ENCODE data around the gene TRAF3.
"Not testable (repeated sequence)": the region's sequence is repeated elsewhere in the genome, so short reads cannot be mapped to it uniquely, and the experiment has no call there.

TRAF3 gene

DNA sequence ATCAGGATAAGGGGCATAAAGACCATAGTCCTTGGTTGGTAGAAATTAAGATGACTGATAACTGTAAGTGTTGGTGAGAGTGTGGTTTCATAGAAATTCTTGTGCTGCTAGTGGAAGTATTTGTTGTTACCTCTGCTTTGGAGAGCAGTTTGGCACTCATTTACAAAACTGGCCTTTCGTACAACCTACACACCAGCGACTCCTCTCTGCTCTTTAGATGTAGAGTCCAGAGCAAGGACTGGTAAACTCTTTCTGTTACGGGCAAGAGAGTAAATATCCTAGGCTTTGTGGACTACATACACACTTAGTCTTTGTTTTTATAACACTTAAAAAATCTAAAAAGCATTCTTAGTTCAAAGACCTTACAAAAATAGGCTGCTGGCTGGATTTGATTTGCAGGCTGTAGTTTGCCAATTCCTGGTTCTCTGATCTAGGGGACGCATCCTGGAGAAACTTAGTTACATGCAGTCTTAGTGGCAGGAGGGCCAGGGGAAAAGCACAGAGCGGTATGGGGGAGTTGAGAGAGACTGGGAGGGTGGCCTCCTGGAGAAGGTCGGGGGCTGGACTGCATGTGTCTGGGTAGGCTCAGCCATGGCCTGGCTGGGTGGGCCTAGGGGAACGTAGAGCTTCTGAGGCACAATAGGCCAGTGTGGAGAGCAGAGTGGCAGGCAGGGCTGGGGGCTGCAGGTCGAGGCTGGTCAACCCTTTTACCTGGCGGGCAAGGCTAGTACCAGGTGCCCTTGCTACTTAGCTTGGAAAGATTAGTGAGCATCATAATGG, 89.9 kb downstream of the TRAF3 start:
- DNase-seq (ENCODE audit: low read depth) = no peak

DNA sequence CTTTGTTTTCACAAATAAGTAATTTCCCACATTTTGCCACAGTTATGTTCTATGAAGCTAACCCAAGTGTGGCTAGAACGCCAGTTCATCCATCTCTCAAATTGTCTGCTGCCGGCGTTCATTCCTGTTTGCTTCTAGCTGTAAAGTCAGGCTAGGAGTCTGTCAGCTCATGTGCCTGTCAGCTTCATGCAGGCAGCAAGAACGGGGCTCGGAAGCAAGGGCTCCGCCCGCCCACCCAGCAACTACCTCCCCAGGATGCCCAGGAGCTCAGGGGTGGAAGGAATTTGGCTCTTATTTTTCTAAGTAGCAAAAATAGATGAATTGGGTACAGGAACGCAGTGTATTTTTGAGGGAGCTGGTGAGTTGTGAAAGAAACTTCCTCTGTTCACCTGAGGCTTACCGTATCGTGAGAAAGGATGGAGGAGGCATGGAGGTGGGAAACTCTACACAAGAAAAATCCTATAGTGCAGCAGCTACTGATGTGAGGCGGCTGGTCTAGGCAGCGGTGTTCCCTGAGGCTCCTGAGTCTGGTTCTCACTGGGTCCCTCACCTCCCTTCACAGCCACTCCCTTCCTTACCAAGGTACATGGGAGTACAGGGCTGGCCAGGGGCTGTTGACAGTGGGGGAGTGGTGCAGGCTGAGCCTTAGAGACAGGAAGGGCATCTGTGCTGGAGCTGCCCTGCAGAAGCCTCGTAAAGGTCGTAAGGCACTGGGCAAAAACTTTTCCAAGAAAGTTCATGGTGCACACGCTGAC, 90.8 kb downstream of the TRAF3 start:
- DNase-seq (ENCODE audit: low read depth) = no peak

DNA sequence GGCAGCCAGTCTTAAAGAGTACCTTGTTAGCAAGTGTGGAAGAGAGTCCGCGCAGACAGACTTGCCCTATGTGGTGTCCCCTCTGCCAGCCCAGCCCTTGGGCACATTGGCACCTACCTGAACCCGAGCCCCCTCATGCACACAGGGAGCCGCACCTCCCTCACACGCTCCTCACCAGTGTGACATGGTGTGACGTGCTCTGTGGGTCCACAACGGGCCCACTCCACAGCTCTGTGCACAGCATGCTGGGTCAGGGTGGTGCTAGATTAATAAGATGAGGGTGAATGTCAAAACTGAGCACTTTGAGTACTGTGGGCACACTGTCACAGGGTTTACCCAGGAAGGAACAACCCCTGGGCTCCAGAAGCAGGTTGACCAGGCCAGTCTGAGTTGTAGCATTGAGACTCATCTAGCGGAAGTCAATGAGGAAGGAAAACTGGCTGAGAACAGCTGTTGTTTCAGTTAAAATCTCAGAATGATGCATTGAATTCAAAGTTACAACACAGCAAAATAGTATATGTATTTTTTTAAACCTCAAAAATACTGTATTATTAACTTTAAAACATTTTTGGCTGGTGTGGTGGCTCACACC, 91.8 kb downstream of the TRAF3 start:
- DNase-seq (ENCODE audit: low read depth) = no peak

DNA sequence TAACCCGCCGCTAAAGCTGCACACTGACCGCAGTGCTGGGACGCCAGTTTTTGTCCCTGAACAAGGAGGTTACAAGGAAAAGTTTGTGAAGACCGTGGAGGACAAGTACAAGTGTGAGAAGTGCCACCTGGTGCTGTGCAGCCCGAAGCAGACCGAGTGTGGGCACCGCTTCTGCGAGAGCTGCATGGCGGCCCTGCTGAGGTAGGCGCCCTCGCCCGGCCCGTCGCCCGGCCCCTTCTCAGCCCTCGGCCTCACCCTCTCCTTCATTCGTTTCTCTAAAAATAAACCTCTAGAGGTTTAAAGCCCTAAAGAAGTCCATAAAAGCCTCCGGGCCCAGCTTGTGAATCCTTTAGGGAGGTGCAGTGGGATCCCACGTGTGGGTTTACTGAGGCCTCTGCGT, 93.0 kb downstream of the TRAF3 start:
- no peak for DNase-seq (ENCODE audit: low read depth)

DNA sequence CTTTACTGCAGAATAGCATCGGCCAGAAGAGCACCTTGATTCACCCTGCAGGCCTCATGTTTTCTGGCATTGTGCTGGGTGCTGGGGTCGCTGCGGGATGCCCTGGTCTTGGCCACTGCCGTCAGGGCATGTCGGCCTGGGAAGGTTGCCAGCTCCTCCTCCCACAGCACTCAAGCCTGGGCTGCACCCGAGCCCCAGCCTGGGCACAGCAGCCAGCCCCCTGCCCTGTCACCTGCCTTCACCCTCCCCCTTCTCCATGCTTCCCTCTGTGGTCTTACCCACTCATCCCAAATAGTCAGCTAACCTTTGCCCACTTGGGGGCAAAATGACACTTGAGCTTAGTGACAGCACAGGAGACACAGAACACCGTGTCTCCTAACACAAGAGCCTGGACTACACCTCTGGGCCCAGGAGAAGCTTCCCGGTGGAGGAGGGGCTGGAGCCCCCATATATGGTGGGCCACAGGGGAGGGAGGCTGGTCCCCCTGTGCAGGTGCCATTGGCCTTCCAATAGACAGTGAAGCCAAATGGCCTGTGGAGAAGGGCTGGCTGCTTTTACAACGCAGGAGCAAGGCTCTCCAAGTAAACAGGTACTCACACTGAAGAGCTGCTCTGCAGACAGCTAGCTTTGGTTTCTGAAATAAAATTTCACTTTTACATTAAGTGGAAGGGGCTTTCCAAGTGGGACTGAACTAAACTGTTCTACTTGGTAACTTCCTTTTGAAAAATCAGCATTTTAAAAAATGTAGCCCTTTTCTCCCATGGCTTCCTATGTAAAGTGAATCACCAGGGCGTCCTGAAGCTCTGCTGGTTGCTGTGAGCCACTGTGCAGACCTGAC, 94.0 kb downstream of the TRAF3 start:
- DNase-seq (ENCODE audit: low read depth) = no peak

DNA sequence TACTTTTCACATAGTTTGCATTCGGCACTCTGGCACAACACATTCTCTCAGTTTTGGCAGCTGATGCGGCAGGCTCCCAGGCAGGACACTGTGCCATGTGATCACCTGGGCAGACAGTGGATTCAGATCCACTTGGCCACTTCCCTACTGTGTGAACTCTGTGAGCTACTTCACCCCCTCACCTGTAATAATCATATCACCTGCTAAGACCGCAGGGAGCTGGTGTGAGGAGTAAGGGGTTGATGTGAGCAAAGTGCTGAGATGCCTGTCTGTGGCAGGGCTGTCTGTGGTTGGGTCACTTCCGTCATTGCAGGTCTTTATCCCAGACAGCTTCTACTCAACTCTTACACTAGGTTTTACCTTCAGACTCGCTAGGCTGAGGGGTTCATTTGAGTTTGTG, 94.8 kb downstream of the TRAF3 start:
- no peak for DNase-seq (ENCODE audit: low read depth)

DNA sequence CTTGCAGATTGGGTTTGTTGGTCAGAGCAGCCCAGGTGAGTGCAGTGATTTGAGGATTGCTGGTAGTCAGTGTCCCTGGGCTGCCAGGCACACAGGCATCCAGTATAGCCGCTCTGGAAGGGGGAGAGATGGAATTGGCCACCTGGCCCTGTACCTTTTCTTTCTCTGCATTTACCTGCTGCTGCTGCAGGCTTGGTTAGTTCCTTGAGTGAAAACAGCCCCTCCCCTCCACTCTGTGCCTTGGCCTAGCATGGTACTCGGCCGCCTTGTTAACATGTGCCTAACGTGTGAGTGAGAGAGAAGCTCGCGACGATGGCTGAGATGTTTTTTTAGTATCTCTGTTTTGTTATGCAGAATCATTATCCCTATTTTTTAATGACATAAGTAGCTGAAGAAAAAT, 95.9 kb downstream of the TRAF3 start:
- DNase-seq (ENCODE audit: low read depth) = no peak

DNA sequence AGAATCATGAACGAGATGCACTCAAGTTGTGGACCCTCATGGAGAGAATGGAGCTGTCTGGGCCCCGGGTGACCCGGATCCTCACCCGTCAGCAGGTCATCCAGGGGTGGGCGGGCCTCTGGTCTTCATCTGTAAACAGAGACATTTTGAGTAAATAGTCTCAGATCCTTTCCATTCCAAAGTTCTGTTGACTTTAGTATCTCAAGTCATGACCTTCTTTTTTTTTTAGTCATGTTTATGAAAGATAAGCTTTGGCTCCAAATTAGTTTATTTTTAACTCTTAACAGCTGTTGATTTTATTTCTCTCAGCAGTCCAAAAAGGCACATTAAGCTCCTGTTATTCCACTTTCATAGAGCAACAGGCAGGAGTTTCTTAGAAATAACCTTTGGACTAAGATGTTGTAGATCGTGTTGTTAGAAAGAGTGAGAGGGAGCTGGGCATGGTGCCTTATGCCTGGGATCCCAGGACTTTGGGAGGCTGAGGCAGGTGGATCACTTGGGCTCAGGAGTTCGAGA, 96.4 kb downstream of the TRAF3 start:
- no peak for DNase-seq (ENCODE audit: low read depth)

DNA sequence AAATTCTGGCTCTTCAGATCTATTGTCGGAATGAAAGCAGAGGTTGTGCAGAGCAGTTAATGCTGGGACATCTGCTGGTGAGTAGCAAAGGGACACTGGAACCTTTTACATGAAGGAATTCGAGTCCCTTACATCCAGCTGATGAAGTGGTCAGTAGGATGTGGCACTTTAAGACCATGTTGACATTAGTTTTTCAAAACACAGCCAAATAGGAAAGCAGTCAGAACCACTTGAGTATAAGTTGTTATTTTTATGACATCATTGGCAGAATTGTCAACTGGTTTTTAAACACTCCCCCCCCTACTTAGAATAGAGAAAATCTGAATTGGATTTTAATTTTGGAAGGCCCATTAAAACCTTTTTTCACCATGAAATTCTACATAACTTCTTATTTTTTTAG, 98.4 kb downstream of the TRAF3 start:
- DNase-seq (ENCODE audit: low read depth) = no peak

DNA sequence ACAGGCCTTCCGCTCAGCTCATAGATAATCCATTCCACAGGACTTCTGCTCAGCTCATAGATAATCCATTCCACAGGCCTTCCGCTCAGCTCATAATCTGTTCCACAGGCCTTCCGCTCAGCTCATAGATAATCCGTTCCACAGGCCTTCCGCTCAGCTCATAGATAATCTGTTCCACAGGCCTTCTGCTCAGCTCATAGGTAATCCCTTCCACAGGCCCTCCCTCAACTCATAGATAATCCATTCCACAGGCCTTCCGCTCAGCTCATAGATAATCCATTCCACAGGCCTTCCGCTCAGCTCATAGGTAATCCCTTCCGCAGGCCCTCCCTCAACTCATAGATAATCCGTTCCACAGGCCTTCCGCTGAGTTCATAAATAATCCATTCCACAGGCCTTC, 100.3 kb downstream of the TRAF3 start:
- not testable (repeated sequence) for DNase-seq (ENCODE audit: low read depth)

DNA sequence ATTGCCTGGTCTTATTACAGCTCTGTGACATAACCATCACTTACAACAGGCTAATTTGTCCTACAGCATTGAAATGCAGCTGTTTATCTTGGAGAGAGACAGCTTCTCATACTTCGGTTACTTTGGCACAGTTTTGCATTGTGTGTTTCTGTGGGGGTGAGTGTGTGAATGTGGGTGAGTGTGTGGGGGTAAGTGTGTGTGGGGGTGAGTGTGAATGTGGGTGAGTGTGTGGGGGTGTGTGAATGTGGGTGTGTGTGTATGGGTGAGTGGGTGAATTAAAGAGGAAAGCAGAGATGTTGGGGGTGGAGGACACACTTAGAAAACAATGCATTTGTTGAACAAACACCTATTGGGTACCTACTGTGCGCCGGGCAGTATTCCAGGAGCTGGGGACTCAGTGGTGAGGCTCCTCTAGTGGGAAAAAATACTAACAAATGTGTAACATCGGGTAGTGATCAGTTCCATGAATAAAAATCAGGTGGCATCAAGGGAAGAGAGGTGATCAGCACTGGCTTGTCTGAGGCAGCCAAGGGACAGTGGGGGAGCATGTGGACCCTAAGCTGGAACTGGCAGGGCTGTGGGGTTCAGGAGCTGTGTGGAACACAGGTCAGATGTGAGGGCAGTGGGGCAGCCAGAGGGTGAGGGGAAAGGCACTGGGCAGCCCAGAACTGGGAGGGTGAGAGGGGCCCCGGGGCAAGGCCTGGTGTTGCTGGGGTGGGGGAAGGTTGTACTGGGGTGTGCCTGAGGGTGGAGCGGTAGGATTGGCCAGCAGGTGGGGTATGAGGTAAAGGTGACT, 101.1 kb downstream of the TRAF3 start:
- DNase-seq (ENCODE audit: low read depth) = no peak

DNA sequence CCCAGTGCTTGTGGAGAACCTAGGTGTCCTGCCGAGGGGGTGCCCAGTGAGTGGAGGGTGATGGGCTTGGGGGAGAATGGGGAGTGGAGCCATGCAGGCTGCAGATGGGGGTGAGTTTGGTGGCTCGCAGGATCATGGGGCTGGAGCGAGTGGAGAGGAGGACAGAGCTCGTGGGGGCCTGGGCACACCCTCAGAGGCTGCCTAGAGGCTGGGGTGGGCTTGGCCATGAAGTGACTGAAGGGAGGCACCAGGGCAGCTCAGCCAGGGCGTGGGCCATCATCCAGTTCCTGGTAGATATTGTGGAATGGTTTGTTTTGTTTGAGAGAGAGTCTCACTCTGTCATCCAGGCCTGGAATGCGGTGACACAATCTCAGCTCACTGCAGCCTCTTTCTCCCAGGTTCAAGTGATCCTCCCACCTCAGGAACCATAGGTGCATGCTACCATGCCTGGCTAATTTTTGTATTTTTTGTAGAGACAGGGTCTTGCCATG, 101.8 kb downstream of the TRAF3 start:
- DNase-seq (ENCODE audit: low read depth) = no peak

DNA sequence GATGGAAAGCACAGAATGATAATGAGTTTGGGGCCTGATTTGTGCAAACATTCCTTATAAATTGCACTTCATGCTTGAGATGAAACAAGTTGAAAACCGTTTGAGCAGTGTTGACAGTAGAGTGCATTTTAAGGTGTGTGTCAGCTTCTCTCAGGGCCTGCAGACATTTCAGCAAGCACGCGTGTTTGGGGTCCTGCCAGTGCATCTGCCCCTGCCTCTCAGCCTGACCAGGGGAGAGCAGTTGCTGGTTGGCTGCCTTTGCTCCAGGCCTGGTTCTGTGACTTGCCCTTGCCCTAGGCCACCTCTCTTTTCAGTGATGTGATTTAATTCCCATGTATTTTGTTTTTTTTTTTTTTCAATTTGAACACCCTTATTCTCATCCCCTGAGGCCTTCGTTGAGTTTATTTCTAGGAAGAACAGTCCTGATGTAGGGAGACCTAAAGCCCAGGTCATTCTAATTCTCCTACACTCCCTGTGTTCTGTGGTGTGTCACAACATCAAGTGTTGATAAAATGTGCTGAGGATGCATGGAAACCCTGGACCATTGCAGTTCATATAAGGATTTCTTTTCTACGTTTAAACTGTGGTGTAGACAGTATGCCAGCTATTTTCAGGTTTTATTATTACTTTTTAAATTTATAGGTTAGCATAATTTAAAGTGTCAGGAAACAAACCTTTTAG, 105.1 kb downstream of the TRAF3 start:
- DNase-seq (ENCODE audit: low read depth) = no peak

DNA sequence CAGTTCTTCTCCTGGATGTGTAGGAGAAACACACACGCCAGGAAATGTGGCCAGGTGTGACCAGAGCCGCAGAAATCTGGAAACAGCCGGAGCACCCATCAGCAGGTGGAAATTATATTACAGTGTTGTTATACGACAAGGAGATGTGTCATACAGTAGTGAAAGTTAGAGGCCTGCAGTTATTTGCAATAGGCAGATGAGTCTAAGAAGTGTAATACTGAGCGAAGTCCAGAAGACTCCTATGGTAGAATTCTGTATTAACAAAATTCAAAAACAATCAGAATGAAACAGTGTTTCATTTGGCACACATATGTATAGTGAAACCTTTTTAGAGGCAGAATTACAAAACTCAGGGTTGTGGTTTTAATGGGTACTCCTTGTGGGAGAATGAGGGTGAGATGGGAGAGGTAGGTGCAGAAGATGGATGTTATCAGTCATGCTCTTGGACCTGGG, 105.9 kb downstream of the TRAF3 start:
- DNase-seq (ENCODE audit: low read depth) = no peak

DNA sequence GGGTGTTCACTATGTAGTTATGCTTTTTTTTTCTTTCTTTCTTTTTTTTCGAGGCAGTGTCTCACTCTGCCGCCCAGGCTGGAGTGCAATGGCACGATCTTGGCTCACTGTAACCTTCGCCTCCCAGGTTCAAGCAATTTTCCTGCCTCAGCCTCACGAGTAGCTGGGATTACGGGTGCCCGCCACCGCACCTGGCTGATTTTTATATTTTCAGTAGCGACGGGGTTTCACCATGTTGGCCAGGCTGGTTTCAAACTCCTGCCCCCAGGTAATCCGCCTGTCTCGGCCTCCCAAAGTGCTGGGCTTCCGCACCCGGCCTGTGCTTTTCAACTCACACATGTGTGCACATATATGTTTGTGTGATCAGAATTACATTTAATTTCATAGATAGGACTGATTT, 106.3 kb downstream of the TRAF3 start:
- no peak for DNase-seq (ENCODE audit: low read depth)

DNA sequence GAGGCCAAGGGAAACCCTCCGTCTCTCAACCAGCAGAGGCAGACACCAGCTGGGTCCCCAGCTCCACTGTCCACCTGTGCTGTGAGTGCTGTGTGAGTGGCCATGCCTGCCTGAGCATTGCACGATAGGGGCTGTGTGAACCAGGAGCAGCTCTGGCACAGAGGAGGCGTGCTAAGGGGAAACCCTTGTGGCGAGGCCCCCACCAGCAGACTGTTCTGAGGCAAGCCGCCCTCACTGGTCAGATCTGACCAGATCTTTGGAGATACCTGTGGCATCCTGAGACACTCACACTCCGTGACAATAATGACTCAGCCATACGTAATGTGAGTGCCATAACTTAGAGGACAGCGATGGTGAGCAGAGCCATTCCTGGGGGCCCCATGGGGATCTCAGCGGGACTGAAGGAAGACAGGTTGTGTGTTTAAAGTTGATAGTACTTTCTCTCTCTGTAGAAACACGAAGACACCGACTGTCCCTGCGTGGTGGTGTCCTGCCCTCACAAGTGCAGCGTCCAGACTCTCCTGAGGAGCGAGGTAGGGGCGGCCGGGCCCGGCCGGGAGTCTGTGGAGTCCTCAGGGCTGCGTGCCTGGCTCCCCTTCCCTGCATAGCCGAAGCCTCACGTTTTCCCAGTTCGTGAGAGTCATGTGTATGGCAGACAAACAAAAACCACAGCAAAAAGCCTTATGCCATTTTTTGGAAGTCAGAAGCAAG, 108.6 kb downstream of the TRAF3 start:
- no peak for DNase-seq (ENCODE audit: low read depth)

DNA sequence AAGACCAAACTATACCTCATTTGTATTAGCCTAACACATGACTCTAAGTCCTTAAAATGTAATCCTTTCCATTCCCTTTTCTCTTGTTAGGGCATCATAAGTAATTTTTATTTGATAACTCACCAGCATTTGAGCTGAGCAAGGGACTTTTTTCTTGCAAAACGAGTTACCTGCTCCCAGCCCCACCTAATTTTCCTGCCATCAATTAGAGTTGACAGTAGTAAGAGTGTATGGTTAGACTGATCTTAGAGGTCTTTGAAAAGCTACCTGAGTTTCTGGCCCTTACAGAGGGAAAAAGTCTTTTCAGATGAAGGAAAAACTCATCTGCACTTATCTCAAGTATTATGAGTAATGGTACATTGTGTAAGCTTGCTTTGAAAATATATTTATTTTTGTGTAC, 111.5 kb downstream of the TRAF3 start:
- DNase-seq (ENCODE audit: low read depth) = no peak

DNA sequence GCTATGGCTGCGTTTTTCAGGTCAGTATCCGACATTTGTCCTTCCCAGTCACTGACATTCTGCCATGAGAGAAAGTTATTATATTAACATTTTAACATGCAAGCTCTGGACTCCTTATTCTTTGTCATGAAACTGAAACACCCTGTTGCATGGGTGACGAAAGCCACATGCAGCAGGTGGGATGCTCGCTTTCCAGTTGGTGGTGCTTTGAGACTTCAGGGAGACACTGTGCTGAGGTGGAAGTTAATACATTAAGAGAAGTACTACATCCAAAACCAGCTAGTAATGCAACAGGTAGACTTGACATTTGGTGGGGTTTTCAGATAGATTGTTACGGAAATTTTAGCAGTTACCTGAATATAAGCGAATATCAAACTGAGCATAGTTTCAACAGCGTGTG, 112.4 kb downstream of the TRAF3 start:
- DNase-seq (ENCODE audit: low read depth) = no peak

DNA sequence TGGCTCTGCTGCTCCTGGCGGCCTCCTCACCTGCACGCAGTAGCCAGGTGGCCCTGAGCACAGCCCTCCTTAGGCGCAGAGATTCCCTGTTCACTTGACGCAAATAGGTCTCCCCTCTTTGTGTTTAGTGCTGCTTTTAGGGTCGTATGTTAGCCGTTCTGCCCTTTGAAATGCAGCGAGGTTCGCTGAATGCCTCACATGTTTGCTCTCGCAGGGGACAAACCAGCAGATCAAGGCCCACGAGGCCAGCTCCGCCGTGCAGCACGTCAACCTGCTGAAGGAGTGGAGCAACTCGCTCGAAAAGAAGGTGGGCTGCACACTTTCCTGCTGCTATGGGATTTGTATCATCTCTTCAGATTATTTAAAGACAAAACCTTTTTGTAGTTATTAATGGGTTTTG, 113.9 kb downstream of the TRAF3 start:
- no peak for DNase-seq (ENCODE audit: low read depth)

DNA sequence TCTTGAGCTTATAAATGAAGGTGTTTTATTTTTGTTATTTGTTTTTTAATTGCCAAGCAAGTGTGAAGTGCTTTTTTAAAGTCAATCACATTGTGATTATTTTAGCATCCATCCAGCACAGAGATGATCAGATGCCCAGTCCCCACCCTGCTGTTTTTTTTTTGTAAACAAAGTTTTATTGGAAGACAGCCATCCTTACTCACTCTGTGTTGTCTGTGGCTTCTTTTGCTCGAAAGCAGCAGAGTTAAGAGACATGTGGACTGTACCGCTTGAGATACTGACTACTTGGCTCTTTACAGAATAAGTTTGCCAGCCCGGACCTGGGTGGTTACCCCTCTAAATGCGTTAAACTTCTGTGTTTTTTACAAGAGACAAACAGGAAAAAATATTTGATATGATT, 114.3 kb downstream of the TRAF3 start:
- no peak for DNase-seq (ENCODE audit: low read depth)
